Tibial nerve (tissue), 4 donors: ENCODE data around the gene MRPS18B. TPM values are rescaled to one million over a fixed set of nuclear protein-coding genes. Genes with fewer than 3 reads are reported as not detected.

ENCODE experiments used
- DNase-seq, 2 donors: peaks; one replicate each; pipeline ENCODE4 v3.0.0-alpha.2; 2019; ENCODE audit warnings: low spot score in 2 of 2
- H3K27ac ChIP-seq, 4 donors: fragments of 200-600 bp; sonication (generic) in 3 of 4; one replicate each; pipeline ENCODE4 v1.5.1; 2017 to 2019; ENCODE audit warnings: mild to moderate bottlenecking in 1 of 4
- H3K27me3 ChIP-seq, 2 donors: fragments of 200-600 bp; sonication (generic) in 1 of 2; one replicate each; pipeline versions ENCODE4 v1.5.1 to v1.6.0; 2017 to 2019
- H3K36me3 ChIP-seq, 3 donors: fragments of 200-600 bp; sonication (generic); one replicate each; pipeline ENCODE4 v1.5.1; 2018 to 2019
- H3K4me1 ChIP-seq, 4 donors: fragments of 200-600 bp; sonication (generic) in 3 of 4; one replicate each; pipeline ENCODE4 v1.5.1; 2017 to 2019
- H3K4me3 ChIP-seq, 4 donors: fragments of 200-600 bp; sonication (generic) in 3 of 4; one replicate each; pipeline ENCODE4 v1.5.1; 2017 to 2019; ENCODE audit warnings: mild to moderate bottlenecking in 1 of 4, moderate library complexity in 1 of 4
- H3K9me3 ChIP-seq, 4 donors: fragments of 200-600 bp; sonication (generic) in 3 of 4; one replicate each; pipeline ENCODE4 v1.5.1; 2017 to 2019
- EP300 ChIP-seq, 2 donors: sonication (generic); formaldehyde crosslinking; IDR thresholded peaks; one replicate each; pipeline ENCODE4 v1.6.1; 2017; ENCODE audit warnings: antibody characterized with exemption in 2 of 2, mild to moderate bottlenecking in 1 of 2
- POLR2A ChIP-seq, 2 donors: fragments of 450-650 bp; IDR thresholded peaks; one replicate each; pipeline ENCODE4 v1.6.1; 2017; ENCODE audit warnings: antibody characterized with exemption in 2 of 2, mild to moderate bottlenecking in 2 of 2, moderate library complexity in 2 of 2
- WGBS, 2 donors: methylation state at CpG; one replicate each; pipeline ENCODE4 v1.1.5; 2018; 5-methylcytosine and 5-hydroxymethylcytosine counted together
- total RNA-seq, 4 donors: library from RNA; depleted of rRNA; stranded (reverse); fragments of >200 nt; gene quantifications; one replicate each; pipeline ENCODE4 v1.1.0, GENCODE V29; 2016
- TF ChIP-seq, protein P1 (sequence below), 5 experiments: fragments of 200-600 bp in 3 of 5; fragments of 450-650 bp in 2 of 5; sonication (generic) in 3 of 5; IDR thresholded peaks; one replicate each; pipeline ENCODE4 v1.5.1; 2016 to 2019; ENCODE audit warnings: antibody characterized with exemption in 5 of 5, mild to moderate bottlenecking in 3 of 5, moderate library complexity in 2 of 5

MRPS18B gene
- total RNA-seq, 4 donors from 2014 or later, result 36.9 to 67.7 (median 50.3) TPM

DNA sequence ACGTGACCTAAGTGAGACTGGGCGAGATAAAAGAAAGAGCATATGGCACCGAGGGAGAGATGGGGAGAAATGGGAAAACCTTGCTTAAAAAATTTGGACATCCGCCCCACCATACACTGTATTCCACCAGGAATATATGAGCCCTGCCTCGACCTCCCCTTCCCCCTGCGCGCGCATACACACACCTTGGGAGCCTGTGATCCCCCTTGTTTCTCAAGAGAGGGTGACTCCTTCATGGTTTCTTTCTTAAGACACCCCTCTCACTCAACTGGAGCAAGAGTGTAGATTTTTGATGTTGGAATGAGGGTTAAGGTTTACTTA is 45.9 kb upstream of the MRPS18B start:
- TF ChIP-seq POLR2A (IDR thresholded peaks at IDR 0.05) (no peak), EP300 (IDR thresholded peaks at IDR 0.05) (no peak)
- TF ChIP-seq, protein P1, sequence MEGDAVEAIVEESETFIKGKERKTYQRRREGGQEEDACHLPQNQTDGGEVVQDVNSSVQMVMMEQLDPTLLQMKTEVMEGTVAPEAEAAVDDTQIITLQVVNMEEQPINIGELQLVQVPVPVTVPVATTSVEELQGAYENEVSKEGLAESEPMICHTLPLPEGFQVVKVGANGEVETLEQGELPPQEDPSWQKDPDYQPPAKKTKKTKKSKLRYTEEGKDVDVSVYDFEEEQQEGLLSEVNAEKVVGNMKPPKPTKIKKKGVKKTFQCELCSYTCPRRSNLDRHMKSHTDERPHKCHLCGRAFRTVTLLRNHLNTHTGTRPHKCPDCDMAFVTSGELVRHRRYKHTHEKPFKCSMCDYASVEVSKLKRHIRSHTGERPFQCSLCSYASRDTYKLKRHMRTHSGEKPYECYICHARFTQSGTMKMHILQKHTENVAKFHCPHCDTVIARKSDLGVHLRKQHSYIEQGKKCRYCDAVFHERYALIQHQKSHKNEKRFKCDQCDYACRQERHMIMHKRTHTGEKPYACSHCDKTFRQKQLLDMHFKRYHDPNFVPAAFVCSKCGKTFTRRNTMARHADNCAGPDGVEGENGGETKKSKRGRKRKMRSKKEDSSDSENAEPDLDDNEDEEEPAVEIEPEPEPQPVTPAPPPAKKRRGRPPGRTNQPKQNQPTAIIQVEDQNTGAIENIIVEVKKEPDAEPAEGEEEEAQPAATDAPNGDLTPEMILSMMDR (IDR thresholded peaks at IDR 0.05), result no peak

DNA sequence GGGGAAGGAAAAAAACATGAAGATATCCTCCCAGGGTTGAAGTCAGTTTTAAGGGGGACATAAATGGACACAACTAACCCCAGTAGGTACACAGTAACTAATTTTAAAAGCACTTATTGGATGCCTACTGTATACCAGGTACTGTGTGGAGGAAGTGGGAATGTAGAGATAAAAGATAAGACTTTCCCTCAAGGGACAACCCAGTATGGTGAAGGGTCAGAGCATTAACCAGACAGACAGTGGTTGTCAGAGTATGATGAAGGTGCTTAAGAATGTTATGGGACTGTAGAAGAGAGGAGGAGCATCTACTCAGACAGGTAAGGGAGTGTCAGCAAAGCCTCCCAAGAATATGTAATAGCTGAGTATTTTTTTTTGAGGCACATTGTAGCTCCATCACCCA is 45.5 kb upstream of the MRPS18B start:
- Histone ChIP-seq H3K27ac (peak overlapping the region in 3 of 4 donors; percentile 83 to 93 (median 90)), H3K9me3 (no peaks in the 10 kb centered on the region), H3K4me3 (peak overlapping the region; percentile 54 to 88 (median 70)), H3K4me1 (peaks cover 0 to 47% (median 29%) of the 10 kb centered on the region in 4 donors), H3K36me3 (peaks cover 0 to 10% (median 0%) of the 10 kb centered on the region in 3 donors), H3K27me3 (no peaks in the 10 kb centered on the region)
- no peak for DNase-seq
- TF ChIP-seq, protein P1 (IDR thresholded peaks at IDR 0.05), result no peak
- no peak for TF ChIP-seq POLR2A (IDR thresholded peaks at IDR 0.05)
- no peak for TF ChIP-seq EP300 (IDR thresholded peaks at IDR 0.05)

More for the DNA sequence above, 45.9 kb upstream of the MRPS18B start:
- peaks cover 0 to 47% (median 29%) of the 10 kb centered on the region in 4 donors for H3K4me1 ChIP-seq
- no peaks in the 10 kb centered on the region for H3K27me3 ChIP-seq
- H3K36me3 ChIP-seq, result peaks cover 0 to 5% (median 0%) of the 10 kb centered on the region in 3 donors
- peak overlapping the region; percentile 54 to 88 (median 70) for H3K4me3 ChIP-seq
- H3K27ac ChIP-seq, result peak overlapping the region; percentile 80 to 93 (median 86)
- no peak for DNase-seq
- no peaks in the 10 kb centered on the region for H3K9me3 ChIP-seq
- WGBS, 2 donors, result 1% methylated on average over 8 of the region's 8 CpGs

DNA sequence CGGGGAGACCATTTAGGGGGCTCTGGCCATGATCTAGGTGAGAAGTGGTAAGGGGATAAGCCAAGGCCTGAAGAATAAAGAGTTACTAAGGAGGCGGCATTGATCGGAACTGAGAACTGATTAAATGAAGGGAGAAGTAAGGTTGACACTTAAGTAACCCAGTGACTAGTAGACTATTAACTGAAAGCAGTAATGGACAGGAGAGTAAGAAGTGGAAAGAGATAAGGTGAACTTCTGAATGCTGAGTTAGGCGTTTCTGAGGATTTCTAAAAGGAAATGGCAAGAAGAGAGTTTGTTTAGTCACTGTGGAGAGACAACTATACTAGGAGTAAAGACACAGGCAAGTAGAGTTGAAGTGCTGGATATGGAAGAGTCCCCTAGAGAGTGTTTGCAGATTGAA is 44.5 kb upstream of the MRPS18B start:
- Histone ChIP-seq H3K9me3 (no peaks in the 10 kb centered on the region), H3K36me3 (peaks cover 0 to 19% (median 7%) of the 10 kb centered on the region in 3 donors), H3K27me3 (no peaks in the 10 kb centered on the region), H3K27ac (no peak overlapping the region), H3K4me3 (no peak overlapping the region), H3K4me1 (peaks cover 0 to 47% (median 29%) of the 10 kb centered on the region in 4 donors)
- WGBS, 2 donors, result 59 to 61% methylated on average over 4 of the region's 4 CpGs
- DNase-seq, result no peak
- TF ChIP-seq POLR2A (IDR thresholded peaks at IDR 0.05), result no peak
- TF ChIP-seq EP300 (IDR thresholded peaks at IDR 0.05), result no peak
- TF ChIP-seq, protein P1 (IDR thresholded peaks at IDR 0.05), result no peak

DNA sequence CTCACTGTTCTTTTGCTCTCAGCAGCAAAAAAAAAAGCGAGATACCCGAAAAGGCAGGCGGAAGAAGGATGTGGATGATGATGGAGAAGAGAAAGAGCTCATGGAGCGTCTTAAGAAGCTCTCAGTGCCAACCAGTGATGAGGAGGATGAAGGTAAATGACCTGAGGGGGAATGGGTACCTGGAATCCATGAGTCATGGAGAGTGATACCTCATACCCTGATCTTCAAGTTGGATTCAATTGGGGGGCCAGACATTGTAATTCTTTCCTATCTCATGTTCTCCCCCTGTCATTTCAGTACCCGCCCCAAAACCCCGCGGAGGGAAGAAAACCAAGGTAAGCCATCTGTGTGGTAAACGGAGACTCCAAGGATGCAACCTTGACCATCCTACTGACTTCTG is 39.6 kb upstream of the MRPS18B start:
- 93 to 96% methylated on average over 8 of the region's 8 CpGs for WGBS, 2 donors
- no peak for DNase-seq
- no peak for TF ChIP-seq POLR2A (IDR thresholded peaks at IDR 0.05)
- no peak for TF ChIP-seq EP300 (IDR thresholded peaks at IDR 0.05)
- TF ChIP-seq, protein P1 (IDR thresholded peaks at IDR 0.05), result no peak
- H3K4me1 ChIP-seq, result peaks cover 0 to 17% (median 10%) of the 10 kb centered on the region in 4 donors
- H3K36me3 ChIP-seq, result peaks cover 8 to 69% (median 40%) of the 10 kb centered on the region in 3 donors
- H3K9me3 ChIP-seq, result no peaks in the 10 kb centered on the region
- no peak overlapping the region for H3K4me3 ChIP-seq
- no peaks in the 10 kb centered on the region for H3K27me3 ChIP-seq
- H3K27ac ChIP-seq, result no peak overlapping the region

DNA sequence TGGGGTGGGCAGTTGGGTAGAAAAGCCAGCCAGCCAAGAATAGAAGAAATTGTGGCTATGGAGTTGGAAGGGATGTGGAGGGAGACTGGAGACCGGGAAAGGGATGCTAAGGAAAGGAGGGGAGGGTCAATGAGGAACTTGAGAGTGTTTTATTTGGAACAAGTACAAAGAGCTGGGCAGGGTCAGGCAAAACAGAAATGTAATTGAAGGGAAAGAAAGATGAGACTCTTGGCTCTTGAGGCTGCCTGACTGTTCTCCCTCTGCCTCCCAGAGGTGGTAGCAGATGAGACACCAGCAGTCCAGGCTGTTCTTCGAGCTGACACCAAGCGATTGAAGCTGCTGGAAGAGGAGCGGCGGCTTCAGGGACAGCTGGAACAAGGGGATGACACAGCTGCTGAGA is 33.7 kb upstream of the MRPS18B start:
- WGBS, 2 donors, result 76 to 85% methylated on average over 5 of the region's 5 CpGs
- Histone ChIP-seq H3K4me1 (no peaks in the 10 kb centered on the region), H3K9me3 (no peaks in the 10 kb centered on the region), H3K27ac (no peak overlapping the region), H3K36me3 (peaks cover 4 to 100% (median 72%) of the 10 kb centered on the region in 3 donors), H3K27me3 (no peaks in the 10 kb centered on the region), H3K4me3 (no peak overlapping the region)
- TF ChIP-seq POLR2A (IDR thresholded peaks at IDR 0.05), result no peak
- TF ChIP-seq, protein P1 (IDR thresholded peaks at IDR 0.05), result no peak
- no peak for TF ChIP-seq EP300 (IDR thresholded peaks at IDR 0.05)
- no peak for DNase-seq
